Measurements from ENCODE around the gene TSPAN4. TPM values are rescaled to one million over a fixed set of nuclear protein-coding genes. Genes with fewer than 3 reads are reported as not detected.

The TSPAN4 gene
- total and polyA plus RNA-seq, 2 of the 13 experiments (the other 11 are each of a cell fraction or from before 2014, with no cell fraction given), result 31.7 to 68.3 TPM

GRCh38 chr11:910589-911030 is 68.0 kb downstream of the TSPAN4 start, which contains the start of gene CHID1 (continued):
- no peak for TF ChIP-seq ZNF30 (CRISPR knock-in tag; IDR thresholded peaks at IDR 0.05)
- no peak for TF ChIP-seq ZNF326 (CRISPR knock-in tag; IDR thresholded peaks at IDR 0.05; ENCODE audit: borderline replicate concordance)
- no peak for TF ChIP-seq ZNF850 (CRISPR knock-in tag; conservative IDR thresholded peaks at IDR 0.05)
- TF ChIP-seq GTF2F1 (IDR thresholded peaks at IDR 0.05; ENCODE audit: low read length), result no peak
- TF ChIP-seq ZNF230 (CRISPR knock-in tag; IDR thresholded peaks at IDR 0.05), result no peak
- TF ChIP-seq SALL2 (CRISPR knock-in tag; IDR thresholded peaks at IDR 0.05), result no peak; the same call in 1 of the 2 replicates
- peak in 1 of 2 experiments; percentile 54; a peak in 1 of 4 replicates for TF ChIP-seq ATF4 (CRISPR knock-in tag; IDR thresholded peaks at IDR 0.05)
- TF ChIP-seq CBX5 (CRISPR knock-in tag; IDR thresholded peaks at IDR 0.05; ENCODE audit: borderline replicate concordance), result no peak
- TF ChIP-seq E2F1 (CRISPR knock-in tag; IDR thresholded peaks at IDR 0.05), result peak; percentile 66; the same call in 1 of the 2 replicates
- no peak for TF ChIP-seq NFE2L1 (CRISPR knock-in tag; IDR thresholded peaks at IDR 0.05; ENCODE audit: borderline replicate concordance)
- TF ChIP-seq ZNF670 (CRISPR knock-in tag; IDR thresholded peaks at IDR 0.05; ENCODE audit: borderline replicate concordance), result no peak
- TF ChIP-seq ZNF747 (CRISPR knock-in tag; IDR thresholded peaks at IDR 0.05; ENCODE audit: borderline replicate concordance), result peak; percentile 26; the same call in 1 of the 2 replicates
- no peak for TF ChIP-seq CBX2 (IDR thresholded peaks at IDR 0.05; ENCODE audit: low read depth, low read length)
- TF ChIP-seq CBX2 (CRISPR knock-in tag; IDR thresholded peaks at IDR 0.05; ENCODE audit: low read depth), result no peak
- TF ChIP-seq ZNF687 (CRISPR knock-in tag; IDR thresholded peaks at IDR 0.05), result peak; percentile 80
- TF ChIP-seq ZFP41 (CRISPR knock-in tag; IDR thresholded peaks at IDR 0.05; ENCODE audit: borderline replicate concordance), result no peak
- TF ChIP-seq STAG1 (CRISPR knock-in tag; IDR thresholded peaks at IDR 0.05), result 0 out of 2 replicates have a peak, but pooled peaks have one; percentile 8
- 0 out of 2 replicates have a peak, but pooled peaks have one; percentile 46 for TF ChIP-seq MXD3 (CRISPR knock-in tag; IDR thresholded peaks at IDR 0.05)
- no peak for TF ChIP-seq CREB3 (CRISPR knock-in tag; IDR thresholded peaks at IDR 0.05)
- TF ChIP-seq PHF8 (CRISPR knock-in tag; IDR thresholded peaks at IDR 0.05), result peak; percentile 72
- TF ChIP-seq PHF20 (CRISPR knock-in tag; IDR thresholded peaks at IDR 0.05), result peak; percentile 87
- 0 out of 2 replicates have a peak, but pooled peaks have one; percentile 21 for TF ChIP-seq ZMAT3 (CRISPR knock-in tag; conservative IDR thresholded peaks at IDR 0.05)
- no peak for TF ChIP-seq ZNF816 (CRISPR knock-in tag; IDR thresholded peaks at IDR 0.05; ENCODE audit: borderline replicate concordance)
- no peak for TF ChIP-seq ZNF343 (CRISPR knock-in tag; IDR thresholded peaks at IDR 0.05)
